B cell (primary cell): ENCODE results near the gene OR8A1.

Experiments
- CTCF ChIP-seq: fragments of 200-600 bp; IDR thresholded peaks from one replicate; pipeline ENCODE4 v1.8.0; 2022; ENCODE audit warnings: antibody characterized with exemption, mild to moderate bottlenecking
- EZH2 ChIP-seq: IDR thresholded peaks from 2 replicates; pipeline ENCODE4 v1.6.1; 2012; ENCODE audit warnings: borderline replicate concordance, low read depth, mild to moderate bottlenecking, moderate library complexity, low read length; ENCODE audit not compliant: insufficient read depth, poor library complexity, severe bottlenecking

GRCh38 chr11:124612045-124612444 is 42.2 kb downstream of the OR8A1 start:
- TF ChIP-seq CTCF (no peak), EZH2 (no peak)
